A549 (cell line): ENCODE results near the gene STING1. TPM values are rescaled to one million over a fixed set of nuclear protein-coding genes. Genes with fewer than 3 reads are reported as not detected.
"Not testable (repeated sequence)": the region's sequence is repeated elsewhere in the genome, so short reads cannot be mapped to it uniquely, and the experiment has no call there.

Experiments used
- ATAC-seq, 2 experiments: fragments of 200-7000 bp in 1 of 2; fragments of >200 bp in 1 of 2; cut with Nextera tagmentation in 1 of 2; cut with Tn5 transposase in 1 of 2; 3 replicates each; pipeline versions ENCODE4 v1.8.0 to v1.9.1; 2018 to 2020; ENCODE audit warnings: mild to moderate bottlenecking in 1 of 2, moderate library complexity in 1 of 2
- CTCF ChIA-PET: fragments of 300-600 bp; sonication (Branson Sonifier 250); formaldehyde crosslinking; extraction: SDS; loops from one replicate; lab custom pipeline; 2021; ENCODE audit warnings: antibody characterized with exemption, inconsistent platforms; lab: Yijun Ruan, JAX
- POLR2A ChIA-PET: fragments of 350-600 bp; formaldehyde crosslinking; extraction: SDS; loops from one replicate; lab custom pipeline; 2021; ENCODE audit warnings: antibody characterized with exemption, inconsistent platforms; lab: Yijun Ruan, JAX
- DNase-seq, 2 experiments: peaks; one replicate each; pipeline versions ENCODE4 v3.0.0 to v3.0.0-alpha.2; 2011 to 2016; ENCODE audit warnings: low read depth in 1 of 2, low spot score in 1 of 2
- FAIRE-seq: peaks from 2 replicates; lab custom pipeline; 2011; peaks lifted over from hg19 to GRCh38; lab: Jason Lieb, UNC
- H3K27ac ChIP-seq, 2 experiments: fragments of >200 bp; sonication (Bioruptor Twin); formaldehyde crosslinking; 3 replicates each; pipeline ENCODE4 v1.5.1; 2016 to 2017
- H3K4me1 ChIP-seq: fragments of >200 bp; sonication (Bioruptor Twin); formaldehyde crosslinking; 3 replicates; pipeline ENCODE4 v1.6.1; 2016
- H3K4me2 ChIP-seq: fragments of >200 bp; sonication (Bioruptor Twin); formaldehyde crosslinking; 3 replicates; pipeline ENCODE4 v1.6.1; 2016
- H3K4me3 ChIP-seq: fragments of >200 bp; sonication (Bioruptor Twin); formaldehyde crosslinking; 3 replicates; pipeline ENCODE4 v1.5.1; 2016
- H3K9me3 ChIP-seq: fragments of >200 bp; sonication (Bioruptor Twin); formaldehyde crosslinking; 3 replicates; pipeline ENCODE4 v1.6.1; 2016
- KDM5A ChIP-seq: fragments of 200-600 bp; sonication (generic); IDR thresholded peaks from 2 replicates; pipeline ENCODE4 v1.6.1; 2016; ENCODE audit warnings: antibody characterized with exemption, mild to moderate bottlenecking
- NPAS2 ChIP-seq: fragments of 250-450 bp; sonication (Bioruptor Pico); IDR thresholded peaks from 2 replicates; pipeline ENCODE4 v1.8.0; 2022; ENCODE audit warnings: mild to moderate bottlenecking, moderate library complexity, borderline replicate concordance
- WGBS: methylation state at CpG from one replicate; pipeline ENCODE4 v1.1.6; 2017; ENCODE audit errors: missing lambda C conversion rate; 5-methylcytosine and 5-hydroxymethylcytosine counted together
- polyA plus RNA-seq, 4 experiments: library from polyadenylated mRNA; depleted of rRNA in 3 of 4; stranded (reverse); fragments of >200 nt; fragmentation: RNase III in 1 of 4; extraction: RNeasy Plus Mini Kit Qiagen cat#74134 plus additional on column Dnase treatment in 1 of 4; gene quantifications; 2 replicates in 3 of 4; 3 replicates in 1 of 4; pipeline ENCODE4 v1.2.3, GENCODE V29; 2011 to 2017

Gene STING1
- polyA plus RNA-seq, 2 of the 4 experiments (the other 2 are of a cell fraction) = 0.72 to 0.92 TPM

- TF ChIP-seq KDM5A = no peak
- TF ChIP-seq NPAS2 (CRISPR knock-in tag) = no peak
Measured at GRCh38 chr5:139531772-139532169, 49.2 kb upstream of the STING1 start (continued).

GRCh38 chr5:139530079-139530478 lies 47.5 kb upstream of the STING1 start:
- DNase-seq, H3K27ac ChIP-seq, CTCF ChIA-PET, FAIRE-seq, ATAC-seq, H3K9me3 ChIP-seq, H3K4me3 ChIP-seq, H3K4me1 ChIP-seq, H3K4me2 ChIP-seq, POLR2A ChIA-PET: not testable (repeated sequence)
- WGBS = 77% methylated on average over 2 of the region's 2 CpGs

GRCh38 chr5:139528695-139529094 lies 46.1 kb upstream of the STING1 start:
- not testable (repeated sequence) for H3K4me2 ChIP-seq, H3K4me1 ChIP-seq, H3K4me3 ChIP-seq, H3K27ac ChIP-seq, H3K9me3 ChIP-seq, ATAC-seq, DNase-seq, FAIRE-seq
- POLR2A ChIA-PET = interaction anchor here (1.7 kb wide), 1 partner anchor 32 kb away, joined by 5 read pairs; the partner anchor contains the start of gene UBE2D2
- WGBS = 91% methylated on average over 8 of the region's 8 CpGs
- CTCF ChIA-PET = interaction anchor here (0.8 to 2.0 kb wide), 6 partner anchors 10 to 107 kb away, joined by 3 to 9 read pairs (median 5); no protein-coding TSS in a partner anchor

GRCh38 chr5:139527896-139528467 lies 45.4 kb upstream of the STING1 start:
- CTCF ChIA-PET = interaction anchor here (1.3 to 2.0 kb wide), 4 partner anchors 9 to 105 kb away, joined by 4 to 9 read pairs (median 6); no protein-coding TSS in a partner anchor

GRCh38 chr5:139527090-139527470 lies 44.5 kb upstream of the STING1 start:
- DNase-seq, H3K27ac ChIP-seq, H3K9me3 ChIP-seq, H3K4me2 ChIP-seq, CTCF ChIA-PET, H3K4me3 ChIP-seq, POLR2A ChIA-PET, FAIRE-seq, ATAC-seq, H3K4me1 ChIP-seq: not testable (repeated sequence)
- 86% methylated on average over 2 of the region's 2 CpGs for WGBS

More at GRCh38 chr5:139527896-139528467, 45.4 kb upstream of the STING1 start:
- DNase-seq, FAIRE-seq, H3K9me3 ChIP-seq, H3K4me3 ChIP-seq, H3K4me1 ChIP-seq, ATAC-seq, H3K27ac ChIP-seq, H3K4me2 ChIP-seq: not testable (repeated sequence)
- POLR2A ChIA-PET = interaction anchor here (1.7 kb wide), 1 partner anchor 33 kb away, joined by 5 read pairs; the partner anchor contains the start of gene UBE2D2
- 79% methylated on average over 7 of the region's 7 CpGs for WGBS

GRCh38 chr5:139526309-139527089 lies 43.9 kb upstream of the STING1 start:
- H3K27ac ChIP-seq, POLR2A ChIA-PET, DNase-seq, H3K4me1 ChIP-seq, H3K9me3 ChIP-seq, FAIRE-seq, ATAC-seq, H3K4me2 ChIP-seq, H3K4me3 ChIP-seq: not testable (repeated sequence)
- CTCF ChIA-PET = interaction anchor here (4.6 kb wide), 1 partner anchor 13 kb away, joined by 23 read pairs; no protein-coding TSS in a partner anchor
- WGBS = 90% methylated on average over 22 of the region's 22 CpGs

- H3K9me3 ChIP-seq, FAIRE-seq, H3K4me1 ChIP-seq, H3K4me2 ChIP-seq, H3K27ac ChIP-seq, H3K4me3 ChIP-seq, ATAC-seq, POLR2A ChIA-PET, DNase-seq: not testable (repeated sequence)
- CTCF ChIA-PET = interaction anchor here (4.6 to 16.3 kb wide), 2 partner anchors 12 to 106 kb away, joined by 23 to 392 read pairs; no protein-coding TSS in a partner anchor
- 91% methylated on average over 12 of the region's 12 CpGs for WGBS
Measured at GRCh38 chr5:139525586-139526308, 43.2 kb upstream of the STING1 start.
